Choroid plexus epithelial cell (primary cell): ENCODE measurements around the gene PSAP.

Experiments used
- DNase-seq: peaks from one replicate; pipeline ENCODE4 v3.0.0-alpha.2; 2010; ENCODE audit warnings: low read depth
- H3K4me3 ChIP-seq: 2 replicates; pipeline ENCODE4 v1.5.1; 2011; ENCODE audit warnings: low read depth, mild to moderate bottlenecking, control low read depth, low read length, moderate library complexity
- CTCF ChIP-seq: conservative IDR thresholded peaks from 2 replicates; pipeline ENCODE4 v1.5.1; 2011; ENCODE audit warnings: low read depth, mild to moderate bottlenecking, control low read depth, inconsistent platforms, low read length, moderate library complexity

PSAP gene

DNA sequence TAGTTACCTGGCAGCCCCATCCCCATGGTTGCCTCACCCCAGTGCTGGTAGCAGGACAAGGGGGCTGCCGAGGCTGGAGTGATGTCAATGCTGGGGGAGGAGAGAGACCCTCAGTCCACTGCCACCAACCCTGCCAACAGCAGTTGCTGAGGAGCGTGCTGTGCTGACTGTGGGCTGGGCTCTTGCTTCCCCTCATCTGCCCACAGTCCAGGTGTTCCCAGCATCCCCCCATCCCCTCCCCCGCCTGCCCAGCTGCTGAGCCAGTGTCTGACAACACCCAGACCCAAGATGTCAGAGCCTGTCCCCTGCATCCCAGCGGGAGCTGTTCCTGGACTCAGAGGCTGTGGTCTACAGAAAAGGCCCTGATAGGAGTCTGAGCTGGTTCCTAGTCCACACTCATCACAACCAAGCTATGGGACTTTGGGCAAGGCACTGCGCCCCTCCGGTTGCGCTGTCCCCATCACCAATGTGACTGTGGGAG lies 14.6 kb upstream of the PSAP start:
- no peak for TF ChIP-seq CTCF
- no peak overlapping the region for H3K4me3 ChIP-seq
- no peak for DNase-seq

- peak; percentile 64 for DNase-seq
- no peak for TF ChIP-seq CTCF
- H3K4me3 ChIP-seq = no peak overlapping the region
Measured at GRCh38 chr10:71864911-71865361, 13.9 kb upstream of the PSAP start.

- TF ChIP-seq CTCF = no peak
- H3K4me3 ChIP-seq = no peak overlapping the region
- peak; percentile 62 for DNase-seq
Measured at GRCh38 chr10:71863203-71863602, 12.2 kb upstream of the PSAP start.

DNA sequence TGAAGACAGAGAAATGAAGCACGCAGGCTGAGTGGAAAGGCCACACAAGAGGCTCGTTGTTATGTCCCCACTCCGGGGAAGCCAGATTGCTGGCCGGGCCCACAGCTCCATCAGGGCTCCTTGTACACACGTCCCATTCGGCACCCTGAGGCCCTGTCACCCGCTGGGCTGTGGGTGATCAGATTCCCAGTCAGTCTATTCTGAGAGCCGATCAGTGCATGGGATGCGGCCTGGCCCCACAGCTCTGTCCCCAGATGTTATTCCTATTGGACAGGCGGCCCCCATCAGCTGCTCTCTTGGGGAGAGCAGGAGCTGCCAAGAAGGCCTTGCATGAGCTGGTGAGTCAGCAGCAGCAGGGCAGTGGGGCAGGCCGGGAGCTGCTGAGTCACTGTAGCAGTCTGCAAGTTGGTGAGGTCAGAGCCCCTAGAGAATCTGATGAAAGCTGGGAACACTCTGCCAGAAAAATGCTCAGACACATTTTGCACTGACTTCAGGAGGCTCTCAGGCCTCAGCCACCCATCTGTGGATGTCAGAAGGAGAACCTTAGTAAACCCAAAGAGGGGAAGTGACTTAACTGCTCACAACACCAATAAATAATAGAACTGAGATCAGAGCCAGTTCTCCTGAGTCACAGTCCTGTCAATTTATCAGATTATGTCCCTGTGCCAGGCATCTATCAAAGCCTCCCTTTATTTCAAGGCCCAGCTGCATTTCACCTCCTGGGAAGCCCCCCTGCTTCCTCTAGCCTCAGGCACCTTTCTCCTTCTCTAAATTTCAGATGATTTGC lies 9.4 kb upstream of the PSAP start:
- no peak overlapping the region for H3K4me3 ChIP-seq
- no peak for TF ChIP-seq CTCF
- peak; percentile 100 for DNase-seq

DNA sequence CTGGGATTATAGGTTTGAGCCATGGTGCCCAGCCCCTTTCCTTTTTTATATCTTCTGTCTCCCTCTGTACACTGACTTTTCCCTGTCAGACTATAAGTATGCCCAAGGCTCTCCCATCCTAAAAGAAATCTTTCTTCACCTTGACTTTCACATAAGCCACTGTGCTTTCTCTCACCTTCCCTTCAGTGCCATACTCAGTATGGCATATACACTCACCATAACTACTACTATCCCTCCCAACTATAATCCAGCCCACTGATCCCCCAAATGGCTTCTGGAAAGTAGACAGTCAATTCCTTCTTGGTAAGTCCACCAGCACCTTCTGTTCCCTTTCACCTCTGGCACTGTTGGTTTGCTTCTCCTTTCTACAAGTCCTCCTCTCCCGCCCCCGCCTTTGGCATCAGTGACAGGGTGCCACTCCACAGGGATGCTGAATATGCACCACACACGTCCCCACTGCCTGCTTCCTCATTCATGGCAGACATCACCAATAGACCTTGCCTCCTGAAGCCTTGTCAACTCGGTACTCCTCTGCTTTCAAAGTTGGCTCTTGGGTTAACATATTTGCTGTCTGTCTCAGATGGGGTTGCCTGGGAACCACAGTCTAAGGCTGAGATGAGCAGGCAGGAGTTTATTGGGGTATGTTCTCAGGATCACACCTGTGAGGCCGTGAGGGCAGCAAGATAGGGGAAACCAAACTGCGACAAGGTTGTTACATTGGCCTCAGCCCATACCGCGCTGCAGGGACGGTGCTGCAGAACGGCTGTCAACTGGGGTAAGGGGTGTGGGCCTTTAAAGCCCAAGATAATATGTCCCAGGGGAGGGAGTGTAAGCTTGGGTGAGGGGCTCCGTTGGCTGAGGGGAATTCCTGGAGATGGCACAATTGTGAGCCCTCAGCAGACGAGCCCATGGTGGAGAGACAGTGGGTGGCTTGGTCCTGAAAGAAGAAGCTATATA lies 7.2 kb upstream of the PSAP start:
- DNase-seq = no peak
- no peak for TF ChIP-seq CTCF
- H3K4me3 ChIP-seq = no peak overlapping the region

GRCh38 chr10:71856619-71857018 lies 5.6 kb upstream of the PSAP start:
- no peak overlapping the region for H3K4me3 ChIP-seq
- TF ChIP-seq CTCF = no peak
- no peak for DNase-seq
